UCSD-AML1 (cell line): ENCODE data around the gene MED29.

Experiments used
- DNase-seq: peaks from one replicate; lab custom pipeline; 2025; ENCODE audit not compliant: unreplicated experiment; lab: John Stamatoyannopoulos, UW

MED29 gene

GRCh38 chr19:39390751-39391437 lies at the start of gene MED29, which contains the start of gene PAF1:
MED29 (plus strand) TSS chr19:39391378; CDS start chr19:39391423, 45 bp downstream.
PAF1 (minus strand) TSS chr19:39391106; CDS start chr19:39390864, 242 bp downstream.
- peak; percentile 98 for DNase-seq

DNA sequence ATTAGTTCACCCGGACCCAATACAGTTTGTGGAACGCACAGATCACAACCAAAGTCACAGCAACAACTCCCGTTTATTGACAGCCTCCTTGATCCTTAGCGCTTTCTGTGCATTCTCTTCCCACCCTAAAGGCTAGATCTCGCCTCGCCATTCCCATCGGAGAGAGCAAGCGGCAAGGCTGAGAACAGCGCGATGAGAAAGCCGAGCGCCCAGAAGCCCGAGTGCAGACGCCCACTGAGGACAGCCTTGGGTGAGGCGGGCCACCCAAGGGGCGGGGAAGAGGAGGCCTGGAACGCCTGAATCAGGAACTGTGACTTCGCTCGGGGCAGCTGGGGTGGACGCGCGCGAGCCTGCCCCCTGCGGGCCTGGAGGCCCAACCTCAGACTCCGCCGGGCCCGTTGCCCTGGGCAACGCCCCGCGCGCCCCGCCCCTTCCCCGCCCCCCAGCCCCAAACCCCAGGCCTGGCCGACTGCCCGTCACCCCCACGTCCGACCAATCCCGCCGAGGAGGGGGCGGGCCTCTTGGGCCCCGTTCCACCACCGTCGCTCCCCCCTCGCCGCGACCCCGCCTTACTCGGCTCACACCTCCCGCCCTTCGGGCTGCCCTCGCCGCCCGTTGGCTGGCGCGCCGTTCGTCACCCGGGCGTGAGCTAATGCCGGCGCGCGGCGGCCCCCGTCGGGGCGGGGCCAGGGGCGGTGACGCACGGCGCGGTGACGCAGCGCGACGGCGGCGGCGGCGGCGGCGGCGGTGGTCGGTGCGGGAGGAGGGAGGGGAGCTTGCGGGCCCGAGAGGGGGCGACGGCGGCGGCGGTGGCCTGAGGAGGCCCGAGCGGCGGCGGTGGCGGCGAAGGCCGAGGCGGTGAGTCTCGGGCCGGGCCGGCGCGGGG lies 49.2 kb upstream of the MED29 start, which contains the start of gene SAMD4B:
Gene SAMD4B, plus strand, starts transcription at position 703 of the 886 bp plus-strand sequence. CDS start 14,473 bp downstream, outside the sequence.
- peak; percentile 99 for DNase-seq

- DNase-seq, result no peak
These were observed 48.4 kb upstream of the MED29 start for GRCh38 chr19:39342647-39343305.

GRCh38 chr19:39345956-39346355 lies 45.2 kb upstream of the MED29 start:
- DNase-seq, result no peak

DNA sequence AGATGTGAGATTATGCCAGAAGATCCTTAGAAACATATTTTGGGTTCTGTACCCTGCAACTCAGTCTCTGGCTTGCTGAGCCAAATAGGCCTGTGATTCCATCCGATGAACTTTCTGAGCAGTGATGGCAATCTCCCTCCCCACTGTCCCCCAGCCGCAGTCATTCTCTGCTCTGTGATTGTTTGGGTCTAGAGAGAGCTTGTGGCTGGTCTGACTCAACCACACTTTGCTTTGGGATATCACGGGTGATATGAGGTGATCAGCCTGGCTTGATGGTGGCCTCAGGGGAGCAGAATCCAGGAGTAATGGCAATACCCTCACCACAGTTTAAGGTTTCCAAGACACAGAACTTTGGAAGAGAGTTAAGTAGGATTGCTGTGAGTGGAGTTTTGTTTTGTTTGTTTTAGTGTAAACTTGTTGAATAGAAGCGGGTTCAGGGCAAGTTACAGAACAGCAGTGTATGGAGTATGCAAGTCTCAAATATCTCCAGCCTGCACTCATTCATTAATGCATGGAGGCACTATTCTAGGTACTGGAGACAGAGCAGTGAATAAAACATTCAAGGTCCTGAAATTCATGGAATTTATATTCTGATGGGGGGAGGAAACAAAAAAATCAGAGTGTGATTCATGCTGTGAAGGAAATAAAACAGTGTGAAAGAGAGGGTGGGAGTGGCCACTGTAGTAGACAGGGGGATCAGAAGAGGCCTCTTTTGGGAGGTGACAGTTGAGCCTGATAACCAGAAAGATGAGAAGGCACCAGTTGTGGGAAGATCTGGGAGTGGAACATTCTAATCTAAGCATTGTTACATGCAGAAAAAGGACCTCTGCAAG lies 43.6 kb upstream of the MED29 start:
- DNase-seq, result no peak

DNA sequence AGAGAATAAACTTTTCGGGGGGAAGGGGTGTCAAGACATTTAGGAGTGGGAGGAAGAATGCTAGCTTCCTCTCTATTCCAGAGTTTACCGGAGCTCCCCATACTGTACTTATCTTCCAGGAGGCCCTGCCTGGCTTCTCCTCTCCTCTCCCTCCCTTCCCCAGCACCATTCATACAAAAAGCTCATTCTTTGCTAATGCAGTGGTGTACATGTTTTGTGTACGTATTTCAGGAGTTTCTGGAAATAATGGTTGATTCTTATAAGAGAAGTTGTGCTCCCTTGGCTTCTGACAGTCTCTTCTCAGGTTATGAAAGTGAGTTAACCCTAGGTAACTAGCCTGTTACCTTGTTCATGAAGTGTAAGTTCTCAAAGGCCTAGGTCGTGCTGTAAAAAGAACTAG lies 41.9 kb upstream of the MED29 start:
- no peak for DNase-seq

DNA sequence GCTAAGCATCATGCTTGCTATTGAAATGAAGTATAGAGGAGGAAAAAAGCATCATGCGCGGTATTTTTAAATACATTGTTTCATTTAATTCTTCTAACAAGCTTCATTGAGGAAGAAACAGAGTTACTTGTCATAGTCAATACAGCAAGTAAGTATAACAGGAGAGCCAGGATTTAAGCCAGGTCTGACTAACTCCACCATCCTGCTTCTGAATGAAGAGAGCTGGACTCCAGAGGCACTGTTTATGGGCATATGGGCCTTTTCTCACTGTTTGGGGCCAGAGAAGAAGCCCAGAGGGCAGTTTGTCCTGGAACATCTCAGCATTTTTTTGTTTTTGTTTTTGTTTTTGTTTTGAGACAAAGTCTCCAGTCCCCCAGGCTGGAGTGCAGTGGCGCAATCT lies 41.0 kb upstream of the MED29 start:
- DNase-seq, result no peak

DNA sequence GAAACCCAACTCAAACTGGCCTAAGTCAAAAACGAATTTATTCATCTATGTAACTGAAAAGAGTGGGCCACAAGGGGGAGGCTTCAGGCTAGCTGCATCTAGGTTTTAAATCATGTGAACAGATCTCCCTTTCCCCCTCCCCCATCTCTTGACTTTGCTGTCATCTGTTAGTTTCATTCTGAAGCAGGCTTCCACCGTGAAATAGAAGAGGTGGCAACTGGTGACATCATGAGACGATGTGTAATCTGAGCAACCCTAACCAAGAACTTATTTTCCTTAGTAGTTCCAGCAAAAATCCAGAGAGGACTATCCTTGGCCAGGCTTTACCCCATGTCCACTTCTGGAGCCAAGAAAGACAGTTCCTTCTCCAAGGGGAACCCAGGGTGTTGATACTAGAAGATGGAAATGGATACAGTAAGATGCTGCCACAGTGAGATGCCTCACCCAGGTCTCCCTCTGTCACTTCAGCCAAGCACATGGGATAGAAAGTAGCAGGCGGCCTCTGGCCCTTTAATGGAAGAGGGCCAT lies 39.6 kb upstream of the MED29 start:
- DNase-seq, result no peak

- no peak for DNase-seq
These were observed 38.6 kb upstream of the MED29 start for GRCh38 chr19:39352381-39353255.

DNA sequence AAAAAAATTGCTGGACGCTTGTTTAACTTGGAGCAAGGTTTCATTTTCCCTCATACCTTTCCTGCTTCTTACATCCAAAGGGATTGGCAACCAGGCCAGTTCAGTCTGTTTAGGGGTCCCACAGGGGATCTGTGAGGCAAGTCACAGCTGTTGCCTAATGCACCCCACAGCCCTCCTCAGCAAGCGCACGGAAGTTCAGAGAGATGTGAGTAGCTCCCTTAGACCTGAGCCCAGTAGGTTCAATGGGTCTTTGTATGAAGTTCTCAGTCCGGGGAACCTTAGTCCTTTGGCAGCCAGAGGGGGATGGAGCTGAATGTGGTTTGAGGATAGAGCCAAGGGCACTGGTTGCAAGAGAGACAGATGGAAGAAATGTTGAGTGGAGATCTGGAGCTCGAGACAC lies 35.9 kb upstream of the MED29 start:
- DNase-seq, result no peak

- no peak for DNase-seq
These were observed 35.1 kb upstream of the MED29 start for GRCh38 chr19:39356073-39356472.

DNA sequence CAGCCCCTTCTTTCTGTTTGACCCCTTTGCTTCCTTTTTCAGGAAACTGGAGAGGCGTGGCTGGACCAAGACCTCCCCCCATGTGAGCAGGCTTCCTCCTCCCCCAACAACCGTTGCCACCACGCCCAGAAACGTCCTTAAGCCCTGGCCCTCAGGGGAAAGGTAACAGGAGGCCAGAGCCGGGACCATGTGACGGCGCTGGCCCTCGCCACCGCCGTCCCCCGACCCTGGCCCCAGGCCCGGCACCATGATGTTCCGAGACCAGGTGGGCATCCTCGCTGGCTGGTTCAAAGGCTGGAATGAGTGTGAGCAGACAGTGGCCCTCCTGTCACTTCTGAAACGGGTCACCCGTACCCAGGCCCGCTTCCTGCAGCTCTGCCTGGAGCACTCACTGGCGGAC lies 34.5 kb upstream of the MED29 start:
- no peak for DNase-seq

DNA sequence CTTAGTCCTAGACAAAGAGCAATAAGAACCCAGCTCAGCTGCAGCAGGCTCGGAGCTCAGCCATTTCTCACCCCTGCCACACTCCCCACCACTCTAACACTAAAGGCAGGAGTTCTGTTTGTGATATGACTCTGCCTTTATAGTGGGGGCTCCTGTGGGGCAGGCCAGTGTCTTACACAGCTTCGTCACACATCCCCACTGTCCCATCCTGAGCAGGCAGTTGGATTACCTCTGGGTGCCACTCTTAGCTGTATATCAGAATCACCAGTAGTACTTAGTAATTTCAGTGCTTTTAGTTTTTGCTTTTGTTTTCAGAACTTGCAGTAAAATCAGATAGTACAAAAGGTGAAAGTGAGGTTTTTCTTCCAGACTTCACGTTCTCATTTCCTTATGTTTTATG lies 32.2 kb upstream of the MED29 start:
- no peak for DNase-seq

DNA sequence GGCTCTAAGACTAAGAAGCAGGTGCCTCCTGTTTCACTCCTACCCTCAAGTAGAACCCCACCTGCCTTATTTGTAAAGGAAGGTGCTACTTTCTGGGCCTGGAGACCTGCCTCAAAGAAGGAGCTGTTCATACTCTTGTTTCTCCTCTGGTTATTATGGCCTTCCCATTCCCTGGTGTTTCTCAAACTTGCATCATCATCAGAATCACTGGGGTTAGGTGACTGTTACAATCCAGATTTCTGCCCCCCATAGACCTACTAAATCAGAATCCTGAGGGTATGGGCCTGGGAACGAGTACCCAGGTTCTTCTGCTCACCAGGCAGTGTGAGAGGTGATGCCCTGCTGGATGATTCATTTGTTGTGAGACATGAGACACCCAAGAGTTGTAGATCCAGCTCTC lies 30.6 kb upstream of the MED29 start:
- no peak for DNase-seq

GRCh38 chr19:39362682-39363657 lies 28.2 kb upstream of the MED29 start:
- no peak for DNase-seq

GRCh38 chr19:39363901-39364457 lies 27.2 kb upstream of the MED29 start:
- DNase-seq, result no peak

DNA sequence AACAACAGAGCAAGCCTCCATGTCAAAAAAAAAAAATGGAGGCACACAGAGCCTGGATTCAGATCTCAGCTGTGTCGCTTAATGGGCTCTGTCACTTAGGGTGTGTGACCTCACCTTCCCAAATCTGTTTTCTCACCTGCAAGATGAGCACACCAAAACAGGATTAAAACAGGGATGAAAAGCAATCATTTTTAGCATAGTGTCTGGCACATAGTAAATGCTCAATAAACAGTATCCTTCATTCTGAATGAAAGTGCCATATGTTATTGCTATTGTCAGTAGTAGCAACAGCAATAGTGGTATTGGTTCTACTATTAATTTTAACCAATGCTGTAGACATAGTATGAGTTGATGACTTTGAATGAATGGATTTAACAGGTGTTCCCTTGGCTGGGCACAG lies 25.6 kb upstream of the MED29 start:
- no peak for DNase-seq

DNA sequence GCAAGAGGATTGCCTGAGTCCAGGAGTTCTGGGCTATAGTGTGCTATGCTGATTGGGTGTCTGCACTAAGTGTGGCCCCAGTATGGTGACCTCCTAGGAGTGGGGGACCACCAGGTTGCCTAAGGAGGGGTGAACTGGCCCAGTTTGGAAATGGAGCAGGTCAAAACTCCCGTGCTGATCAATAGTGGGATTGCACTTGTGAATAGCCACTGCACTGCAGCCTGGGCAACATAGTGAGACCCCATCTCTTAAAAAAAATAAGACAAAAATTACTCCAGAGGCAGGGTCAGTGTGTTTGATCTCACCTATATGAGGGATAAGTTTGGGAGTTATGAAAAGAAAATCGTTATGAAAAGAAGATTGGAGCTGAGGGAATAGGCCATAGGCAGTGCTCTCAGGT lies 22.0 kb upstream of the MED29 start:
- no peak for DNase-seq
